ENCODE results near the gene TMC5.

GRCh38 chr16:19525385-19525723 lies 107.7 kb downstream of the TMC5 start:
- TF ChIP-seq, protein P1, sequence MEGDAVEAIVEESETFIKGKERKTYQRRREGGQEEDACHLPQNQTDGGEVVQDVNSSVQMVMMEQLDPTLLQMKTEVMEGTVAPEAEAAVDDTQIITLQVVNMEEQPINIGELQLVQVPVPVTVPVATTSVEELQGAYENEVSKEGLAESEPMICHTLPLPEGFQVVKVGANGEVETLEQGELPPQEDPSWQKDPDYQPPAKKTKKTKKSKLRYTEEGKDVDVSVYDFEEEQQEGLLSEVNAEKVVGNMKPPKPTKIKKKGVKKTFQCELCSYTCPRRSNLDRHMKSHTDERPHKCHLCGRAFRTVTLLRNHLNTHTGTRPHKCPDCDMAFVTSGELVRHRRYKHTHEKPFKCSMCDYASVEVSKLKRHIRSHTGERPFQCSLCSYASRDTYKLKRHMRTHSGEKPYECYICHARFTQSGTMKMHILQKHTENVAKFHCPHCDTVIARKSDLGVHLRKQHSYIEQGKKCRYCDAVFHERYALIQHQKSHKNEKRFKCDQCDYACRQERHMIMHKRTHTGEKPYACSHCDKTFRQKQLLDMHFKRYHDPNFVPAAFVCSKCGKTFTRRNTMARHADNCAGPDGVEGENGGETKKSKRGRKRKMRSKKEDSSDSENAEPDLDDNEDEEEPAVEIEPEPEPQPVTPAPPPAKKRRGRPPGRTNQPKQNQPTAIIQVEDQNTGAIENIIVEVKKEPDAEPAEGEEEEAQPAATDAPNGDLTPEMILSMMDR (conservative IDR thresholded peaks at IDR 0.05; ENCODE audit: low read depth, low read length), result no peak
- TF ChIP-seq EZH2 (IDR thresholded peaks at IDR 0.05; ENCODE audit: borderline replicate concordance, low read depth, low read length, poor library complexity, severe bottlenecking), result no peak

Data from A673 (cell line).